Mesenteric fat pad (tissue), 1 donor: ENCODE measurements around the gene TMEM123. TPM values are rescaled to one million over a fixed set of nuclear protein-coding genes. Genes with fewer than 3 reads are reported as not detected.

Experiments used
- DNase-seq: peaks from one replicate; pipeline ENCODE4 v3.0.0-alpha.2; 2020; ENCODE audit warnings: low spot score
- total RNA-seq: library from RNA; stranded (reverse); fragmentation: NEBNext Ultra II Directional; extraction: Animal tissue kit (Norgen Biotek cat#: 25700); gene quantifications from one replicate; pipeline ENCODE4 v1.2.1, GENCODE V29; 2021
- donor health status: DM: yes; HTN: yes; CAD: no.

TMEM123 gene
- total RNA-seq, 1 donor from 2014 or later: 93.0 TPM

DNA sequence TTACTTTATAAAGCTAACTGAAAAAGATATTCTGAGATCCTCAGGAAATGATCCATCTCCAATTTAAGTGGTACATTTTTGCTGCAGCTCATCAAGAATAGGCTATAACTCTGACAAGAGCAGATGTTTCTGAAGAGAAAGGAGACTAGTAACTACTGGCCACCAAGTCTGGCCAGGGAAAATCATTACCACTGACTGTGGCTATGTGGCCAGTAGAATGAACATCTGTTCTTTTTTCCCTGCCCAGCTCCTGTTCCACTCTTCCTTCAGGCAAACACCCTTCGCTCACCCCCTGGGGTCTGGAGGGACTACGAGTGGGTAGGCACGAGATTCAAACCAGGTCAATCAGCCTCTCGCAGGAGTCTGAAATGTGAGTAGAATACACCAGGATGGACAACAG, 23.9 kb downstream of the TMEM123 start:
- no peak for DNase-seq

GRCh38 chr11:102427068-102427467, 25.5 kb downstream of the TMEM123 start:
- DNase-seq: no peak

GRCh38 chr11:102426570-102426969, 26.0 kb downstream of the TMEM123 start:
- DNase-seq: no peak

DNA sequence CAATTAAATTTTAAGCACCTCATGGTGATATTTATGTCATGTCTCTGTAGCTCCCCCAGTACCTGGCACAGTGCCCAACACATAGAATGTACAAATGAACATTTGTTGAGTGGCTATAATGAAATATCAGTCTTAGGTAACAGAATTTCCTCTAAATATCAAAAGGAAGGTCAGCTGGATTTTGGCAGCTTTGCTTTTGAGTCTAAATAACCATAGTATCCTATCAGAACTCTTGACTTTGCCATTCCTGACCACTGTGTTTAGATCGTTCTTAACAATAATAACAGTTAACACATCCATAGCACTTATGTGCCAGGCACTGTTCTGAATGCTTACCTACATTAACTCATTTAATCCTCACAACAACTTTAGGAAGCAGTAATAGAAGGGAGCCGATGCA, 26.6 kb downstream of the TMEM123 start:
- DNase-seq: no peak

GRCh38 chr11:102423936-102424335, 28.6 kb downstream of the TMEM123 start:
- DNase-seq: no peak

DNA sequence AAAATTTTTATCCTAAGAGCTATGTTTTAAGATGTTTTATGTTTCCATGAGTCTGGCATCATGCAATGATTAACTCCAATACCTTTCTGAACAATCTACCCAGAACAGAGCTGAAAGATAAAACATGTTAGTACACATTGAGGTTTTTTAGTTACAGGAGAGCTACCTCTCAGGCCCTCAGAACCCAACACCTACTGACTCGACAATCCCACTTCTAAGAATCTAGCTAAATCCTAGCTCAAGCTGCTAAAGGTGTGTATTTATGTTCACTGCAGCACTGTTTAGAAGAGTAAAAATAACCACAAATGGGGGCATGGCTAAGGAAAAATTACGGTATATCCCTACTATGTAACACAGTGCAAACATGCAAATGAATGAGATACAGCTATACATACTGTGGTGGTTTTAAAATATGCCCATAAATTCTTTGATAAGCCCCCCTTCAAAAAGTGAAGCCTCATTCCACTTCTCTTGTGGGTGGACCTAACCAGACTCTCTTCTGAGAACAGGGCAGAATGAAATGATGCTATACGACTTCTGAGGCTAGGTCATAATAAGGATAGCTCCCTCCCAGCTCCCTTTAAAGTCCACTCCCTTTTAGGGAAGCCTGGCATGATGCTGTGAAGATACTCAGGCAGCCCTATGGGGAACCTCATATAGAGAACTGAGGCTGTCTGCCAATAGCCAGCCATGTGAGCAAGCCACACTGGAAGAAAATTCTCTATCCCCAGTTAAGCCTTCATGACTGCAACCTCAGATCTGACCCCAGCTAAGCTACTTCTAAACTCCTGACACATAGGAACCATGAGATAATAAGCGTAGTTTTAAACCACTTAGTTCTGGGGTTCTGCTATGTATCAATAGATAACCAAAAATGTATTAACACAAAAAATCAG, 29.5 kb downstream of the TMEM123 start:
- DNase-seq: no peak

DNA sequence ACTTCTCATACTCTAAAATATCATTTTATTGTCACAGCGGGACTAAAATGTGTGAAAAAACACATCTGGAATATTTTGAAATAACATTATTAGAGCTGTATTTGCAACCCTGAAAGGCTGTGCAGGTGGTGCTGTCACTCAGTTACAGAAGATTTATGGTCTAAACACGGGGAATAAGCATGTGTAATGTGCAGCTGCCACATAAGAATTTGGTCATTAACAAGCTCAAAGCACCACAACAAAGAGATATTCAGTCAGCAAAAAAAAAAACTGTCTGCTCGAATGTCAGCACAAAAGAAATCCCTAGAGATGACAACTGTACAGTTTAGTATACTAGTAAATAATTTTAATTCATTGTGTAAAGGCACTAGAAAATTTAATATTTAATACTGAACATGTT, 31.3 kb downstream of the TMEM123 start:
- DNase-seq: no peak

DNA sequence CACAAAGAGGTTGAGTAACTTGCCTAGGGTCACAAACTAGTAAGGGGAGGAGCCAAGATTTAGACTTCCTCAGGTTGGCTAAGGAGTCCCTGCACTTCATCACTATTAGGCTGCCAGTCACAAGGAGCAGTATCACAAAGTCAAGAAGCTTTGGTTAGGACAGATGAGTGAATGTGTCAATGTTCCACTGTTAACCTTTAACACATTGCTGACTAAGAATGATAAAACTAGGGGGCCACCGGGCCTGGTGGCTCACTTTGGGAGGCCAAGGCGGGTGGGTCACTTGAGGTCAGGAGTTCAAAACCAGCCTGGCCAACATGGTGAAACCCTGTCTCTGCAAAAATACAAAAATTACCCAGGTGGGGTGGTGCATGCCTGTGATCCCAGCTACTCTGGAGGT, 32.0 kb downstream of the TMEM123 start:
- DNase-seq: no peak

DNA sequence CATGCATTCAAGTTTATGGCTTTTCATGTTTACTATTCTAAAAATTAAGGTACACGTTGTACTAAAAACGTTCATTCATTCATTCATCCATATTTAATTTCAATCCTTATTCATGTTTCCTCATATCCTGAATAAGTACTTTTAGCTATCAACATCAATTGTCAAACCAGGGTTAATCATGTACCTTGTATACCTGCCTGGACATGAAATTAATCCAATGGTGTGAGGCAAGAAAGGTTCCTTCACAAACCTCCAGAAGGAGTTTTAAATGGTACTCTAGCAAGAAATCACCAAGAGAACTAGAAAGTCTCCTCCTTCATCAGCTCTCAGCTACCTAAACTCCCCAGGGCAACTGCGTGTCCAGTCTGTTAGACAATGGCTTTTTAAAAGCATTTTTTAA, 33.4 kb downstream of the TMEM123 start:
- DNase-seq: no peak

- no peak for DNase-seq
Measured at GRCh38 chr11:102416976-102417375, 35.6 kb downstream of the TMEM123 start.

DNA sequence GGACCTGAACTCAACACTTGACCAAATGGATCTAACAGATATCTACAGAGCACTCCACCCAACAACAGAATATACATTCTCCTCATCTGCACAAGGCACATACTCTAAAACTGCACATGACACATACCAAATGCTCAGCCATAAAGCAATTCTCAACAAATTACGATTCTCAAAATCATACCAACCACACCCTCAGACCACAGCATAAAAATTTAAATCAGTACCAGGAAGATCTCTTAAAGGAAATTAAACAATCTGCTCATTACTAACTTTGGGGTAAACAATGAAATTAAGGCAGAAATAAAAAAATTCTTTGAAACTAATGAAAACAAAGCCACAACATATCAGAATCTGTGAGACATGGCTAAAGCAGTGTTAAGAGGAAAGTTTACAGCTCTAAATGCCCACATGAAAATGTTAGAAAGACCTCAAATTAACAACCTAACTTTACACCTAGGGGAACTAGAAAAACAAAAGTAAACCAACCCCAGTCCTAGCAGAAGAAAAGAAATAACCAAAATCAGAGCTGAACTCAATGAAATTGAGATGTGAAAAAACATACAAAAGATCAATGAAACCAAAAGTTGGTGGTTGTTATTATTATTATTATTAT, 37.2 kb downstream of the TMEM123 start:
- DNase-seq: no peak

DNA sequence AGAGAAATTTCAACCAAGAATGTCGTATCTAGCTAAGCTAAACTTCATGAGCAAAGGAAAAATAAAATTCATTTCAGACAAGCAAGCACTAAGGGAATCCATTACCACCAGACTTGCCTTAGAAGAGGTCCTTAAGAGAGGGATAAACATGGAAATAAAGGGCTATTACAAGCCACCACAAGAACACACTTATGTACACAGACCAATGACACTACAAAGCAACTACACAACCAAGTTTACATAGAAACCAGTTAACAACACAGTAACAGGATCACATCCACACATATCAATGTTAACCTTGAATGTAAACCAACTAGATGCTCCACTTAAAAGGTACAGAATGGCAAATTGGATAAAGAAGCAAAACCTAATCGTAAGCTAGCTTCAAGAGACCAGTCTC, 38.0 kb downstream of the TMEM123 start:
- no peak for DNase-seq

GRCh38 chr11:102413497-102413896, 39.1 kb downstream of the TMEM123 start:
- DNase-seq: no peak

DNA sequence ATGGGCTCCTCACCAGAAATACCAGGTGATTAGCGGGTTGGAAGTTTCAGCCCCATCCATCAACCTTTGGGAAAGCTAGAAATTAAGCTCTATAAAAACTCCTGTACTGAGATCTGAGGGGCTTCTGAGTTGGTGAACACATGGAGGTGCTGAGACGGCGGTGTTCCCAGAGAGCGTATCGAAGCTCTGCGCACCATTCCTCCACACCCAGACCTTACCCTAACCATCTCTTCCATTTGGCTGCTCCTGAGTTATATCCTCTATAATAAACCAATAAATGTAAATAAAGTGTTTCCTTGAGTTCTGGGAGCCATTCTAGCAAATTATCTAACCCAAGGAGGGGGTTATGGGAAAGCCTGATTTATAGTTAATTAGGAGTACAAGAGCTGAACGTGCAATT, 41.4 kb downstream of the TMEM123 start:
- DNase-seq: no peak

- no peak for DNase-seq
Measured at GRCh38 chr11:102410382-102410784, 42.2 kb downstream of the TMEM123 start.

DNA sequence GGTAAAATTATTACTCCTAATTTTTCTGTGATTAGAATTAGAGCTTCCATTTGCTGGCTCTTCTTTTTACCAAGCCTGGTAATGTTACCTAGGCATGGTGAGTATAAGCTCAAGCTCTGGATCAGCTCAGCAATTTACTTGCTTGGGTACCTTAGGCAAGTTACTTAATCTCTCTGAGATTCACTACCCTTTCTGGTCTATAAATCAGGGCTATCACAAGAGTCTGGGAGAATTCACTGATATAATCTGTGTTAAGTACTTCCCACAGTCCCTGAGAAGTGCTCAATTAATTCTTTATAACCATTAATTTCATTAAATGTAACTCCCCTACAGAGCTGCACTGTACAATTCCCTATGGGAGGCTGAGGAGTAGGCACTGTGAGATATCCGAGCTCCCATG, 44.2 kb downstream of the TMEM123 start:
- DNase-seq: no peak

- no peak for DNase-seq
Measured at GRCh38 chr11:102407901-102408300, 44.7 kb downstream of the TMEM123 start.

DNA sequence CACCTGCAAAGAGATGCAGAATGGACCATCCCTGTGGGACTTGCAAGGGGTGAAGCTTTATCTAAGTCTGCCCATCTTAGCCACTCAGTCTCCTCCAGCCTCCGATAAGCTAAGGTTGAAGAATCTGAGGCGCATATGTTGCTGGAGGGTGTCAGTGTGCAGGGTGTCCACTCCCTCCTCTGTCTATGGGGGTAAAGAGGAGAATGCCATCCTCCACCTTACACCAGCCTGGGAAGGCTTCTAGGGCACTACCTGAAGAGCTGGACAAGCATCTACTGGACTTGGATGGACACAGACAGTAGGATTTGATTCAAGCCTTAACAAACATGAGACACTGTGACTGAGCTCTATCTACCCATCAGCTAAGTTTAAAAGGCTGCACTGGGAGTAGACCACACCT, 46.5 kb downstream of the TMEM123 start:
- no peak for DNase-seq

DNA sequence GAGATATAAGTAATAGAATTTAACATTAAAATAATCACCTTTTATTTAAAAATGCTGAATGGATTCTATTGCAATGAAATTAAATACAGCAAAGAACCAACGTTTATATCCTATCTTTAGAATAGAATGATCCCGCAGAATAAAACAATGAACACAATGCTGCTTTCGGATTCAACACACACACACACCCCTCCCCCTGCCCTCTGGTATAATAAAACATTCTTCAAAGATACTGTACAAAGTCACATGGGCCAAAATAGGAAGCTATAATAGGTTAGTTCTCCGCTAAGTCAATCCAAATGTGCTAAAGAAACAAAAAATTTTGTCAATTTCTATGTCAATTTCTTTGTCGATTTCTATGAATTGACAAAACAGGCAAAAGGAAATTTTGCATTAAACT, 47.1 kb downstream of the TMEM123 start:
- DNase-seq: no peak

DNA sequence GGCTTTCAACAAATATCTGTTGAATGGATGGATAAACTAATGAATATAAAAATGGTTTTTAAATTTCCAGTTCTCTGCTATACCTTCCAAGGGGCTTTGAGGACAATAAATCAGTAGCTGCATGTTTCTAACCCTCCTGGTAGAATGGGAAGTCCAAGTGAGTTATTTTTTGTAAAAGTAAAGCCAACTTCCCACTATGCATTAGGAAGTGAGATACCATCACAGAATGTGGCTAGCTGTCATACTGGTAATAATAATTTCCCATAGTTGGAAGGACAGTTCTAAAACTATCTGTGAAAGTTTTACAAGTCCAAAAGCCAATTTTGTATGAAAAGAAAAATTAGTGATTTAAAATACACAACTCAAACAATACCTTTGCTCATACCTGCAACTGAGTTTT, 50.0 kb downstream of the TMEM123 start:
- DNase-seq: no peak

DNA sequence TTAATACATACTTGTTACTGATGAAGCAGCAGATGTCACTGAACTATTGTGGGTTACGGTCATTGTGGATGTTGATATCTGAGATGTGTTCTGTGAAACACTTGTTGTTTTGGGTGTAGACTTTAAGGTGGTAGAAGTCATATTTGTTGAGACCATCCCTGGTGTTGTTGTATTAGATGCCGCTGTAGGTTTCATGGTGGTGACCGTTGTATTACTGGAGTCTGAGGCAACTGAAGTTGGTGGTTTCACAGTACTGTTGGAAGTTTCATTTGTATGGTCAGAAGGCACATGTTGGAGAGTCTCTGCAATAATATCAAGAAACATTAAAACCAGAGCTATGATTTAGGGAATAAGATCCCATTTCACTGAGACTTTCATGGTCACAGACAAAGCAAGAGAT, 50.7 kb downstream of the TMEM123 start:
- DNase-seq: no peak

GRCh38 chr11:102400603-102401002, 52.0 kb downstream of the TMEM123 start:
- no peak for DNase-seq

DNA sequence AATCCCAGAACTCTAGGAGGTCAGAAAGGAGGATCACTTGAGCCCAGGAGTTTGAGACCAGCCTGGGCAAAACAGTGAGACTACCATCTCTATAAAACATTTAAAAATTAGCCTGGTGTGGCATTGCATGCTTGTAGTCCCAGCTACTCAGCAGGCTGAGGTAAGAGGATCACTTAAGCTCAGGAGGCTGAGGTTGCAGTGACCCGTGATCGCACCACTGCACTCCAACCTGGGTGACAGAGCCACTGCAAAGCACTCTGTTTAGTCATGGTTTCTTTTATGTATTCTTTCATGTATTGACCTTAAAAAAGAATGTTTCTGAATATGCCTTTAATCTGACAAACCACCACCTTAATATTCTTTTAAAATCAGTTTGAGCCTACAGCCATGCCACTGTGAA, 53.4 kb downstream of the TMEM123 start:
- no peak for DNase-seq
